ENCODE data around the gene PTPRG. TPM values are rescaled to one million over a fixed set of nuclear protein-coding genes. Genes with fewer than 3 reads are reported as not detected.

Gene PTPRG
- total and polyA plus RNA-seq, 10 of the 15 experiments (the other 5 are each of a cell fraction or from before 2014, with no cell fraction given) = 0.29 to 20.7 (median 1.4) TPM

GRCh38 chr3:61530355-61530754, 31.0 kb upstream of the PTPRG start:
- ChIA-PET POLR2A (interaction anchor here (0.9 to 2.2 kb wide), 4 partner anchors 9 to 31 kb away, joined by 3 to 7 read pairs (median 3); partner anchors contain the start of gene PTPRG), SMC1A (ENCODE audit: uncharacterized antibody, unreplicated experiment) (interaction anchor here (0.6 to 4.5 kb wide), 53 partner anchors 9 to 775 kb away, joined by 3 to 42 read pairs (median 5); no protein-coding TSS in a partner anchor), CTCF (interaction anchor here (0.6 to 5.5 kb wide), 62 partner anchors 9 to 657 kb away, joined by 3 to 51 read pairs (median 4); partner anchors contain the start of gene PTPRG), RAD21 (ENCODE audit: unreplicated experiment) (interaction anchor here (0.7 to 3.5 kb wide), 36 partner anchors 9 to 775 kb away, joined by 3 to 29 read pairs (median 5); partner anchors contain the start of gene PTPRG)
- no peak for FAIRE-seq
- BruUV-seq (replicated peaks) = no TSS peak
- H3K4me2 ChIP-seq (ENCODE audit: control insufficient read depth, insufficient read depth) = no peak overlapping the region
- no peaks in the 10 kb centered on the region for H3K36me3 ChIP-seq (ENCODE audit: control insufficient read depth in 2 of 2, insufficient read depth in 2 of 2, low read length in 1 of 2)
- H2AFZ ChIP-seq (ENCODE audit: control insufficient read depth, low read depth, low read length) = no peak overlapping the region
- no peaks in the 10 kb centered on the region for H3K9me3 ChIP-seq (replicated peaks; ENCODE audit: control insufficient read depth, insufficient read depth, low read length)
- no peaks in the 10 kb centered on the region for H3K4me1 ChIP-seq (ENCODE audit: control insufficient read depth, insufficient read depth, low read length)
- H3K27ac ChIP-seq (ENCODE audit: control insufficient read depth, insufficient read depth) = no peak overlapping the region
- in situ Hi-C loops (cut with MboI) = no loop called here
- H3K4me3 ChIP-seq = no peak overlapping the region
- H3K9ac ChIP-seq (ENCODE audit: control insufficient read depth, insufficient read depth, low read length) = no peak overlapping the region
- ATAC-seq = peak; percentile 81
- H3K79me2 ChIP-seq (ENCODE audit: control insufficient read depth, insufficient read depth, low read length) = no peaks in the 10 kb centered on the region
- intact Hi-C loops (cut with micrococcal nuclease; ENCODE audit: unreplicated experiment) = loop anchor here (10.0 kb wide), 1 partner anchor 146 kb away; no protein-coding TSS in a partner anchor
- TF ChIP-seq IKZF1 (conservative IDR thresholded peaks at IDR 0.05) (0 out of 2 replicates have a peak, but pooled peaks have one; percentile 13), RAD21 (IDR thresholded peaks at IDR 0.05; ENCODE audit: insufficient read depth, low read depth, low read length) (peak; percentile 54), SIN3A (IDR thresholded peaks at IDR 0.05; ENCODE audit: low read depth, low read length) (no peak), SMC3 (IDR thresholded peaks at IDR 0.05; ENCODE audit: borderline replicate concordance, low read length) (peak; percentile 47; the same call in 1 of the 2 replicates), CTCF (IDR thresholded peaks at IDR 0.05 in 2 of 3, conservative IDR thresholded peaks at IDR 0.05 in 1 of 3; ENCODE audit: control insufficient read depth in 2 of 3, extremely low read depth in 1 of 3, insufficient read depth in 1 of 3, low read depth in 3 of 3, low read length in 3 of 3) (peak; percentile 51 to 53 (median 52))
- 5% methylated on average over 1 of the region's 1 CpG for WGBS (ENCODE audit: insufficient coverage, insufficient replicate concordance, low lambda C conversion rate, missing lambda C conversion rate)
- no peaks in the 10 kb centered on the region for H3K27me3 ChIP-seq (replicated peaks in 1 of 2; ENCODE audit: control insufficient read depth in 2 of 2, insufficient read depth in 2 of 2, low read length in 1 of 2)
- no peak for DNase-seq (ENCODE audit: low read depth, low spot score)
- H4K20me1 ChIP-seq (ENCODE audit: control insufficient read depth, insufficient read depth) = no peaks in the 10 kb centered on the region
